Progenitor cell of endocrine pancreas (in vitro differentiated cells): ENCODE data around the gene PBX1. TPM values are rescaled to one million over a fixed set of nuclear protein-coding genes. Genes with fewer than 3 reads are reported as not detected.

ENCODE experiments used
- DNase-seq: peaks from one replicate; pipeline ENCODE4 v3.0.0; 2021; ENCODE audit warnings: low spot score; ENCODE audit not compliant: unreplicated experiment
- H3K27ac Mint-ChIP-seq: 2 replicates; pipeline ENCODE4 v1.8.0; 2021; ENCODE audit warnings: mild to moderate bottlenecking, moderate library complexity, mixed read lengths
- H3K27me3 Mint-ChIP-seq: 2 replicates; pipeline ENCODE4 v1.8.0; 2021; ENCODE audit warnings: mixed read lengths
- H3K36me3 Mint-ChIP-seq: 2 replicates; pipeline ENCODE4 v1.8.0; 2022; ENCODE audit warnings: mixed read lengths; ENCODE audit not compliant: insufficient read depth
- H3K4me1 Mint-ChIP-seq: 2 replicates; pipeline ENCODE4 v1.8.0; 2021; ENCODE audit warnings: low read depth, mixed read lengths
- H3K4me3 Mint-ChIP-seq: 2 replicates; pipeline ENCODE4 v1.8.0; 2021; ENCODE audit warnings: low read depth, mild to moderate bottlenecking, moderate library complexity, mixed read lengths
- H3K9me3 Mint-ChIP-seq: 2 replicates; pipeline ENCODE4 v1.8.0; 2021; ENCODE audit warnings: low read depth, mixed read lengths
- CTCF ChIP-seq: fragments of 200-600 bp; sonication (generic); IDR thresholded peaks from one replicate; pipeline ENCODE4 v1.5.0; 2021; ENCODE audit warnings: antibody characterized with exemption, mild to moderate bottlenecking; ENCODE audit not compliant: unreplicated experiment
- total RNA-seq: library from RNA; stranded (reverse); gene quantifications from 2 replicates; pipeline ENCODE4 v1.2.1, GENCODE V29; 2021

The PBX1 gene
- total RNA-seq, 1 donor from 2014 or later, result 205 TPM

- Mint-ChIP-seq H3K4me3 (peak overlapping the region; percentile 99), H3K27me3 (no peaks in the 10 kb centered on the region), H3K9me3 (peaks cover 2% of the 10 kb centered on the region), H3K36me3 (peaks cover 6% of the 10 kb centered on the region), H3K27ac (peak overlapping the region; percentile 97), H3K4me1 (peaks cover 53% of the 10 kb centered on the region)
- TF ChIP-seq CTCF, result no peak
- DNase-seq, result no peak
Observed at GRCh38 chr1:164561472-164561871, 2.5 kb downstream of the PBX1 start.

GRCh38 chr1:164562061-164562460 lies 3.1 kb downstream of the PBX1 start:
- Mint-ChIP-seq H3K9me3 (no peaks in the 10 kb centered on the region), H3K36me3 (peaks cover 9% of the 10 kb centered on the region)

GRCh38 chr1:164562511-164562910 lies 3.5 kb downstream of the PBX1 start:
- Mint-ChIP-seq H3K4me1 (peaks cover 53% of the 10 kb centered on the region), H3K4me3 (peak overlapping the region; percentile 99), H3K36me3 (peaks cover 10% of the 10 kb centered on the region), H3K27ac (peak overlapping the region; percentile 74), H3K9me3 (no peaks in the 10 kb centered on the region), H3K27me3 (no peaks in the 10 kb centered on the region)
- no peak for DNase-seq
- no peak for TF ChIP-seq CTCF

More at GRCh38 chr1:164562061-164562460, 3.1 kb downstream of the PBX1 start:
- no peak for DNase-seq
- Mint-ChIP-seq H3K27ac (peak overlapping the region; percentile 74), H3K27me3 (no peaks in the 10 kb centered on the region), H3K4me1 (peaks cover 55% of the 10 kb centered on the region), H3K4me3 (peak overlapping the region; percentile 99)
- TF ChIP-seq CTCF, result no peak

GRCh38 chr1:164562947-164563520 lies 4.0 kb downstream of the PBX1 start:
- peak overlapping the region; percentile 94 for H3K27ac Mint-ChIP-seq
- peaks cover 50% of the 10 kb centered on the region for H3K4me1 Mint-ChIP-seq
- H3K4me3 Mint-ChIP-seq, result peak overlapping the region; percentile 99
- peaks cover 12% of the 10 kb centered on the region for H3K36me3 Mint-ChIP-seq
- DNase-seq, result no peak
- no peaks in the 10 kb centered on the region for H3K9me3 Mint-ChIP-seq
- no peaks in the 10 kb centered on the region for H3K27me3 Mint-ChIP-seq
- no peak for TF ChIP-seq CTCF

GRCh38 chr1:164563721-164564360 lies 4.9 kb downstream of the PBX1 start:
- Mint-ChIP-seq H3K4me1 (peaks cover 49% of the 10 kb centered on the region), H3K27ac (peak overlapping the region; percentile 94), H3K36me3 (peaks cover 16% of the 10 kb centered on the region), H3K9me3 (no peaks in the 10 kb centered on the region), H3K27me3 (no peaks in the 10 kb centered on the region), H3K4me3 (peak overlapping the region; percentile 72)
- TF ChIP-seq CTCF, result no peak
- DNase-seq, result no peak
